IPS-18c (cell line): ENCODE measurements around the gene ACSF3.

ENCODE experiments used
- H3K4me3 ChIP-seq: 2 replicates; pipeline ENCODE4 v1.7.0; 2013; ENCODE audit warnings: low read depth, mild to moderate bottlenecking, low read length, moderate library complexity; ENCODE audit not compliant: insufficient read depth
- H3K9me3 ChIP-seq: one replicate; pipeline ENCODE4 v1.6.1; 2013; ENCODE audit warnings: mild to moderate bottlenecking, low read length, moderate library complexity; ENCODE audit not compliant: control insufficient read depth, insufficient read depth

The ACSF3 gene

GRCh38 chr16:89123831-89124100 is 30.1 kb downstream of the ACSF3 start:
- peaks cover 3% of the 10 kb centered on the region for H3K9me3 ChIP-seq
- H3K4me3 ChIP-seq = no peak overlapping the region

DNA sequence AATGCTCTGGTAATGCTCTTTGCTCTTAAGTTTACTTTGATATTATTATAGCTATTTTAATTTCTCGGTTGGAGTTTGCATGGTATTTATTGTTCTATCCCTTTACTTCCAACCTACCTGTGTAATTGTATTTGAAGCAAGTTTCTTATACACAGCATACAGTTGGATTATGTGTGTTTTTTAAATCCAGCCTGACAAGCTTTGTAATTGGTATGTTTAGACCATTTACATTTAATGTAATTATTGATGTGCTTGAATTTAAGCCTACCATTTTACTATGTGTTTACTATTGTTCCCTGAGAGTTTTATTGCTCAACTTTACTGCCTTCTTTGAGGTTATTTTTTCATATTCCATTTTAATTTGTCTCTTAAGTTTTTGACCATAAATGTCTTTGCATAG is 35.7 kb downstream of the ACSF3 start:
- Histone ChIP-seq H3K4me3 (no peak overlapping the region), H3K9me3 (peaks cover 3% of the 10 kb centered on the region)

- Histone ChIP-seq H3K9me3 (peaks cover 1% of the 10 kb centered on the region), H3K4me3 (no peak overlapping the region)
These were observed 36.8 kb downstream of the ACSF3 start for GRCh38 chr16:89130448-89130847.

DNA sequence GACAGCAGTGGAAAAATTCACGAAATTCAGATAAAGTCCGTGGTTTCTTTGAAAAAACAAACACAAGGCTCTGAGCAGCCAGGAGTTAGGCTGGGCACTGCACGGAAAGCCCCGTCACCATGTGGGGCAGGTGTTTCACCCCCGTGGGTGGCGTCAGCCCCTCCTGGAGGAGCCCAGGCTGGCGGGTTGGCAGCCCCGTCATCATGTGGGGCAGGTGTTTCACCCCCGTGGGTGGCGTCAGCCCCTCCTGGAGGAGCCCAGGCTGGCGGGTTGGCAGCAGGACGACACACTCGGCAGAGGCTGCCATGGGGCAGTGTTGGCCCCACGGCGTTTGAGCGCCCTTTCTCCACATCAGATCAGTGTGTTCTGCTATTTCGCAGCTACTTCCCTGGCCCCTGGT is 38.1 kb downstream of the ACSF3 start:
- Histone ChIP-seq H3K4me3 (no peak overlapping the region), H3K9me3 (no peaks in the 10 kb centered on the region)

DNA sequence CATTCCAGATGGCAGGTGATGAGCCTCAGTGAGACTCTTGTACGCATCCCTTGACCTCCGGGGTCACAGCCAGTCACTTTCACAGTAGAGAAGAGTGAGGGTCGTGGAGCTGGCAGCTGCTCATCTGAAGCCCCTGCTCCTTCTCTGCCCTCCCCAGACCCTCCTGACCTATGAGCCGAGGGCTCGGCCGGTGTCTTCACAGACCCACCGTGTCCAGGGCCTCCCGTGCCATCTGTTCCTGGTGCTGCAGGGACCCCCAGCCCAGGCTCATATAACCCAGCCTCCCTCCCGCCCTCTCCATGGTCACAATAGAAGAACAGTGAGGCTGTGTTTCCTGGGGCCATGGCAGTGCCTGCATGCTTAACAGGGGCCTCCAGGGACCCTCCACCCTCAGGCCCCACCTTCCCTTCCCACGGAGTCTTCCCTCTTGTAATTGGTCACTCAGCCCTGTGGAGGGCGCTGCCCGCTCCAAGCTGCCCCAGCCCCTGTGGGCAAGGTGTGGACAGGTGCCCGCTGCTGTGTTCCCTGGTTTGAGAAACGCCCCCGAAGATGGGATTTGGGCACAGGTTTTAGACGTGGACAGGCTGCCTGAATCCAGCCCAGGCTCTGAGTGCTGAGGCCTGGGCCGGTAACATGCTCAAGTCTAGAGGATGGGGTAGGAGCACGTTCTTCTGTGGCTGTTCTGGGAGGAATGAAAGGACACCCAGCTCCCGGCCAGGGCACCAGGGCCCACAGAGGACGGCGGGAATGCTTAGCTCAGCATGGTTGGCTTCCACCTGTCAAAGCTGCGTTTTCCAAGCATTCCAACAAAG is 38.7 kb downstream of the ACSF3 start:
- no peaks in the 10 kb centered on the region for H3K9me3 ChIP-seq
- no peak overlapping the region for H3K4me3 ChIP-seq

DNA sequence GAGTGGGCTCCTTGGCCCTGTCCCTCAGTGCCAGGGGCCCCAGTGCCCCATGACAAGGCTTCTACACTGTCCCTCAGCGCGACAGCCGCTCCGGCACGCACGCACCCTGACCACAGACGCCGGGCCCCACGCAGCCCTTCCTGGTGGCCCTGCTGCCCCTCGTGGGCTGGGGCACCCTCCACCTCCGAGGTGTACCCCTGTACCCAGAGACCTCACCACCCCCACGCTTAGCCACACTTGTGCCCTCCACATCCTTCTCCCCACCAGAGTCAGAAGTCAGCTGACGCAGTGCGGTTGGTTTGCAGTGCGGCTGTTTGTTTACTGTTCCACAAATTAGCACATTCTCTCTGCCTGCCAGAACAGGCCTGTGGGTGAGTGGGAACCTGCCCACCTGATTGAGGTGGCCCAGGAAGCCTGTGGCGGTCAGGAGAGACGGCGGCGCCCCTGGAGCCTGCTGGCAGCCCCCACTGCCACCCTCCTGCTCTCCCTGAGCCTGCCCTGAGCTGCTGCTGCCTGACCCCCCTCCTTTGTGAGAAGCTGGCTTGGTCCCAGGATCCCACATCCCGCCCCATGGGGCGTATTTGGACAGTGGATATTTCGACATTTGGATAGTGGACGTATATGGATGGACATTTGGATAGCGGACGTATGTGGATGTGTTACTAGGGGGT is 39.9 kb downstream of the ACSF3 start:
- Histone ChIP-seq H3K9me3 (no peaks in the 10 kb centered on the region), H3K4me3 (no peak overlapping the region)

GRCh38 chr16:89134269-89134668 is 40.6 kb downstream of the ACSF3 start:
- Histone ChIP-seq H3K9me3 (no peaks in the 10 kb centered on the region), H3K4me3 (no peak overlapping the region)

DNA sequence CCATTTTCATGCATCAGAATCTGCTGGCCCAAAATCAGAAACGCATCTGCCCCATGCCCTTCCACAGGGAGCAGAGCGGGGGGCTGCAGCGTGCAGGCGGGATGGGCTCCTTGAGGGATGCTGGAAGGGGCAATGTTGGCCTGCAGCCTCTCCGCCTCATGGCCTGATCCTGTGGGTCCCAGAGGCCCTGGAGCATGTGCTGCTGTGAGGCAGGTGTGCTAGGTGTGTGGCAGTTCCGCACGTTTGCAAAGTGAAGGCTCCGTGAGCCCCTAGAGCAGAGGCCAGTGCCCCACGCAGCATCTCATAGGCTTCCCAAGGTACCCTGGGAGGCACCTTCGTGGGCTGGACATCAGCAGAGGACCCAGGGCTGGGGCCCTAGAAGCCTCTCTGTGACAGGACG is 41.5 kb downstream of the ACSF3 start:
- Histone ChIP-seq H3K4me3 (no peak overlapping the region), H3K9me3 (no peaks in the 10 kb centered on the region)

GRCh38 chr16:89135971-89136765 is 42.5 kb downstream of the ACSF3 start:
- H3K4me3 ChIP-seq = no peak overlapping the region

GRCh38 chr16:89136931-89137330 is 43.3 kb downstream of the ACSF3 start:
- Histone ChIP-seq H3K9me3 (peaks cover 4% of the 10 kb centered on the region), H3K4me3 (no peak overlapping the region)

More at GRCh38 chr16:89135971-89136765, 42.5 kb downstream of the ACSF3 start:
- no peaks in the 10 kb centered on the region for H3K9me3 ChIP-seq

- peaks cover 4% of the 10 kb centered on the region for H3K9me3 ChIP-seq
These were observed 44.2 kb downstream of the ACSF3 start for GRCh38 chr16:89137666-89138512.

DNA sequence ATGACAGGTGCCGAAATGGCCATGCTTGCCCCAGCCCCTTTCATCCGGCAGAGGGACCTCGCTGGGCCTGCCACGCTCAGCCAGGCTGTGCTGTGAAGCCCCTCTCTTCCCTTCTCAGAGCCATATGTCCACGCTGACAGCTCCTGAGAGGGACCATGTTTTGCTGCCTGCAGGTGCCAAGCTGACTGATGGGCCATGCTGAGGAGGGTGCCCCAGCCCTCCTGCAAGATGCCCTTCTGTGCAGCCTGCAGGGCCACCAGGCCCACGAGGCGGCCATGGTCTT is 44.8 kb downstream of the ACSF3 start:
- H3K4me3 ChIP-seq = no peak overlapping the region

More at GRCh38 chr16:89137666-89138512, 44.2 kb downstream of the ACSF3 start:
- H3K4me3 ChIP-seq = no peak overlapping the region

DNA sequence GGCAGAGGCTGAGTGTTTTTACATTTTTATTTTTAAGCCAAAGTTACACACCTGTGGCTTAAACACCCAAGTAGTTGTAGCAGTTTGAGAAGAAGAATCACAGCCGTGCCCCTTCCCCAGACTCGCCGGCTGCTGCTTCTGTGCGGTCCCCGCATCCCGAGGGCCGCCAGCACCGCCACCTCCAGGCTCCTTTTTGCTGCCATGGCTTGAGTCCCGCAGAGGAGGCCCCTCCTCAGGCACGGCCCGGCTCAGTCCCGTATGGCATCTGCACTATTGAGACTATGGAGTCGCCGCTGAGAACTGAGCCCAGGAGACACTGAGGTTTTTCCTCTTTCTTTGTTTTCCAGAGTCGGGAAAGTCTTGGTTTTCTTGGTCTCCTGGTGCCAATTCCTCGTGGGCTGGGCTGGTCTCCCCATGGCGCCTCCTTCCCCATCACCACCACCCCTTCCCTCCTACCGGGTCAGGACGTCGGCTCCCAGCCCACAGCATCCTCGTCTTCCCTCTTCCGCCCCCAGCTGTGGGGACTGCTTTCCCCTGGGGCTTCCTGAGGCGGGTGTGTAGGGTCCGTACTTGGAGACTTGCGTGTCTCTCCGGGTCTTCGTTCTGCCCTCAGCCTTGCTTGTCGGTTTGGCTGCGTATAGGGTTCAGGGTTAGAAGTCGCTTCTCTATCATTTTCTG is 45.3 kb downstream of the ACSF3 start:
- no peak overlapping the region for H3K4me3 ChIP-seq

More for the DNA sequence above, 44.8 kb downstream of the ACSF3 start:
- H3K9me3 ChIP-seq = peaks cover 4% of the 10 kb centered on the region

GRCh38 chr16:89139907-89140361 is 46.3 kb downstream of the ACSF3 start:
- H3K4me3 ChIP-seq = no peak overlapping the region
- H3K9me3 ChIP-seq = peaks cover 4% of the 10 kb centered on the region

More for the DNA sequence above, 45.3 kb downstream of the ACSF3 start:
- peaks cover 4% of the 10 kb centered on the region for H3K9me3 ChIP-seq

- no peak overlapping the region for H3K4me3 ChIP-seq
- peaks cover 4% of the 10 kb centered on the region for H3K9me3 ChIP-seq
These were observed 46.7 kb downstream of the ACSF3 start for GRCh38 chr16:89140401-89140800.

GRCh38 chr16:89140981-89141883 is 47.6 kb downstream of the ACSF3 start:
- peaks cover 4% of the 10 kb centered on the region for H3K9me3 ChIP-seq
- H3K4me3 ChIP-seq = no peak overlapping the region
